Type B pancreatic cell (in vitro differentiated cells): ENCODE measurements around the gene PRKD1. TPM values are rescaled to one million over a fixed set of nuclear protein-coding genes. Genes with fewer than 3 reads are reported as not detected.

Experiments used
- DNase-seq: peaks from one replicate; pipeline ENCODE4 v3.0.0; 2021; ENCODE audit warnings: mixed read lengths; ENCODE audit not compliant: unreplicated experiment; ENCODE audit errors: extremely low spot score
- H3K27ac Mint-ChIP-seq: 2 replicates; pipeline ENCODE4 v1.8.0; 2021; ENCODE audit warnings: mild to moderate bottlenecking, mixed read lengths
- H3K27me3 Mint-ChIP-seq: 2 replicates; pipeline ENCODE4 v1.8.0; 2021; ENCODE audit warnings: mixed read lengths
- H3K36me3 Mint-ChIP-seq: 2 replicates; pipeline ENCODE4 v1.8.0; 2021; ENCODE audit warnings: mixed read lengths
- H3K4me1 Mint-ChIP-seq: one replicate; pipeline ENCODE4 v1.8.0; 2021; ENCODE audit warnings: mixed read lengths; ENCODE audit not compliant: unreplicated experiment
- H3K4me3 Mint-ChIP-seq: 2 replicates; pipeline ENCODE4 v1.8.0; 2021; ENCODE audit warnings: mild to moderate bottlenecking, mixed read lengths
- H3K9me3 Mint-ChIP-seq: 2 replicates; pipeline ENCODE4 v1.8.0; 2021; ENCODE audit warnings: mixed read lengths
- CTCF ChIP-seq: fragments of 200-600 bp; sonication (generic); conservative IDR thresholded peaks from 2 replicates; pipeline ENCODE4 v1.5.0; 2021; ENCODE audit warnings: antibody characterized with exemption, mild to moderate bottlenecking
- total RNA-seq: library from RNA; stranded (reverse); gene quantifications from 2 replicates; pipeline ENCODE4 v1.2.1, GENCODE V29; 2021; ENCODE audit warnings: low replicate concordance

PRKD1 gene
- total RNA-seq, 1 donor from 2014 or later: 16.3 TPM

- H3K4me1 Mint-ChIP-seq: peaks cover 14% of the 10 kb centered on the region
- TF ChIP-seq CTCF: no peak
- H3K4me3 Mint-ChIP-seq: no peak overlapping the region
- H3K27ac Mint-ChIP-seq: no peak overlapping the region
- no peak for DNase-seq
- H3K27me3 Mint-ChIP-seq: no peaks in the 10 kb centered on the region
- no peaks in the 10 kb centered on the region for H3K36me3 Mint-ChIP-seq
- no peaks in the 10 kb centered on the region for H3K9me3 Mint-ChIP-seq
These were observed 167.9 kb downstream of the PRKD1 start for GRCh38 chr14:29759521-29760340.

GRCh38 chr14:29757711-29758233 is 169.9 kb downstream of the PRKD1 start:
- Mint-ChIP-seq H3K9me3 (no peaks in the 10 kb centered on the region), H3K36me3 (no peaks in the 10 kb centered on the region), H3K27ac (no peak overlapping the region), H3K27me3 (no peaks in the 10 kb centered on the region), H3K4me1 (peaks cover 14% of the 10 kb centered on the region), H3K4me3 (no peak overlapping the region)
- no peak for TF ChIP-seq CTCF
- no peak for DNase-seq

GRCh38 chr14:29757188-29757680 is 170.4 kb downstream of the PRKD1 start:
- Mint-ChIP-seq H3K9me3 (no peaks in the 10 kb centered on the region), H3K27me3 (no peaks in the 10 kb centered on the region), H3K4me1 (peaks cover 14% of the 10 kb centered on the region), H3K36me3 (no peaks in the 10 kb centered on the region), H3K27ac (no peak overlapping the region), H3K4me3 (no peak overlapping the region)
- no peak for DNase-seq
- no peak for TF ChIP-seq CTCF

- Mint-ChIP-seq H3K4me3 (no peak overlapping the region), H3K27me3 (no peaks in the 10 kb centered on the region), H3K9me3 (no peaks in the 10 kb centered on the region), H3K27ac (no peak overlapping the region), H3K4me1 (peaks cover 14% of the 10 kb centered on the region), H3K36me3 (no peaks in the 10 kb centered on the region)
- no peak for DNase-seq
- TF ChIP-seq CTCF: no peak
These were observed 171.6 kb downstream of the PRKD1 start for GRCh38 chr14:29756019-29756385.

- peaks cover 14% of the 10 kb centered on the region for H3K4me1 Mint-ChIP-seq
- no peak for DNase-seq
- H3K27ac Mint-ChIP-seq: no peak overlapping the region
- TF ChIP-seq CTCF: no peak
- no peaks in the 10 kb centered on the region for H3K27me3 Mint-ChIP-seq
- no peaks in the 10 kb centered on the region for H3K9me3 Mint-ChIP-seq
- H3K36me3 Mint-ChIP-seq: no peaks in the 10 kb centered on the region
- no peak overlapping the region for H3K4me3 Mint-ChIP-seq
These were observed 172.2 kb downstream of the PRKD1 start for GRCh38 chr14:29755311-29756018.
